ENCODE data around the gene HOXC10.

GRCh38 chr12:53980104-53980801, 4.7 kb upstream of the HOXC10 start:
- TF ChIP-seq SREBF2 (IDR thresholded peaks at IDR 0.05; ENCODE audit: low read length) (no peak), RFX5 (IDR thresholded peaks at IDR 0.05; ENCODE audit: low read depth, low read length) (no peak), HDGF (IDR thresholded peaks at IDR 0.05) (no peak), HCFC1 (IDR thresholded peaks at IDR 0.05; ENCODE audit: low read length) (no peak), DPF2 (IDR thresholded peaks at IDR 0.05) (no peak), POLR2AphosphoS5 (IDR thresholded peaks at IDR 0.05; ENCODE audit: low read length) (no peak), POLR2A (IDR thresholded peaks at IDR 0.05; ENCODE audit: low read depth, low read length) (no peak), CHD1 (IDR thresholded peaks at IDR 0.05; ENCODE audit: low read depth, low read length) (no peak), POLR2AphosphoS2 (IDR thresholded peaks at IDR 0.05; ENCODE audit: low read depth, low read length) (no peak), EP300 (IDR thresholded peaks at IDR 0.05; ENCODE audit: borderline replicate concordance in 1 of 2, control insufficient read depth in 1 of 2, low read depth in 2 of 2, low read length in 2 of 2) (no peak), EGR1 (IDR thresholded peaks at IDR 0.05; ENCODE audit: borderline replicate concordance in 1 of 2, low read depth in 2 of 2, low read length in 2 of 2) (no peak), CTCF (IDR thresholded peaks at IDR 0.05 in 2 of 3, conservative IDR thresholded peaks at IDR 0.05 in 1 of 3; ENCODE audit: control insufficient read depth in 2 of 3, extremely low read depth in 1 of 3, insufficient read depth in 1 of 3, low read depth in 3 of 3, low read length in 3 of 3) (no peak), BMI1 (IDR thresholded peaks at IDR 0.05; ENCODE audit: borderline replicate concordance) (no peak)
